Measurements from ENCODE around the gene SLC19A3. TPM values are rescaled to one million over a fixed set of nuclear protein-coding genes. Genes with fewer than 3 reads are reported as not detected.

Gene SLC19A3
- total RNA-seq, 1 experiment from 2014 or later, result 2.3 TPM

DNA sequence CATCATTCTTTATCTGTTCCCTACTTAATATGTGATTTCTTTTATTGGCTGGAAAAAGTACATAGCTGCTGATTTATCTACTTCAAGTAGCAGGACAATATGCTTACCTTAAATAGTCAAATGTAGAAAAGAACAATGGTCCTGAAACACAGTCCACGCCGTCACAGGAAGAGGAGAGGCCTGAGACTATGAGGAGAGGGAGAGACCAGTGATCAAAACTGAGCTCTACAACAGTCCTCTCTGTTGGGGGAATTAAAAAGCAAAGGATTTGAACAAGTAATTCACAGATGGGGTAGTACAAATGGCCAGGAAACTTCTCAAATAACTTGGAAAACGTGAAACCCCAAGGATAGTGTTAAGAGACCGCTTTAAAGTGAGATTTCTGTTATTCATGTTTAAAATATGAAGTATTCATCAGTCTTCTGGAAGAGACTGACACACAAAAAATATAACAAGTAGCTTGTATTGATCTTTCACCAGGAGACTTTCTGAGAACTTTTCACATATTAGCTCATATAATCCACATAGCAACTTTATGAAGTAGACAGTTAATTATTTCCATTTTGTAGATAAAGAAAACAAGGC is 48.1 kb upstream of the SLC19A3 start:
- Histone ChIP-seq H3K4me1 (ENCODE audit: insufficient read depth, low read length) (no peaks in the 10 kb centered on the region), H2BK12ac (ENCODE audit: insufficient read length, low read depth, low read length) (no peak overlapping the region), H2BK20ac (ENCODE audit: low read depth, low read length, poor library complexity, severe bottlenecking) (no peak overlapping the region), H3K18ac (ENCODE audit: insufficient read length, low read depth, low read length) (no peak overlapping the region), H2BK120ac (ENCODE audit: low read depth, low read length, poor library complexity, severe bottlenecking) (no peak overlapping the region), H3K27ac (ENCODE audit: insufficient read length, low read depth, low read length) (no peak overlapping the region), H3K4me2 (ENCODE audit: insufficient read depth, insufficient read length, low read length) (no peak overlapping the region), H4K5ac (ENCODE audit: insufficient read length, low read depth, low read length) (no peak overlapping the region), H3K79me2 (ENCODE audit: insufficient read depth, low read length) (no peaks in the 10 kb centered on the region), H2AFZ (ENCODE audit: low read length) (no peak overlapping the region), H3K27me3 (ENCODE audit: insufficient read depth, low read length) (no peaks in the 10 kb centered on the region), H3K9ac (ENCODE audit: extremely low read depth, insufficient read length, low read length) (no peak overlapping the region), H3K56ac (ENCODE audit: insufficient read length, low read depth, low read length) (no peak overlapping the region), H3K4ac (ENCODE audit: low read depth, low read length) (no peak overlapping the region), H2BK5ac (ENCODE audit: insufficient read length, low read length) (no peak overlapping the region), H2AK5ac (ENCODE audit: insufficient read length, low read length) (no peak overlapping the region), H4K91ac (ENCODE audit: insufficient read length, low read depth, low read length) (no peak overlapping the region), H3K9me3 (ENCODE audit: control insufficient read depth, low read depth, low read length) (no peaks in the 10 kb centered on the region), H3K79me1 (ENCODE audit: insufficient read depth, low read depth, low read length, poor library complexity, severe bottlenecking) (no peaks in the 10 kb centered on the region), H3K23me2 (ENCODE audit: insufficient read length, low read depth, low read length, poor library complexity, severe bottlenecking) (no peaks in the 10 kb centered on the region), H3K14ac (ENCODE audit: insufficient read depth, low read length) (no peak overlapping the region), H4K20me1 (ENCODE audit: control insufficient read depth, insufficient read depth, insufficient read length) (no peaks in the 10 kb centered on the region), H3T11ph (ENCODE audit: low read length) (no peak overlapping the region), H4K8ac (replicated peaks; ENCODE audit: insufficient read length, low read depth, low read length) (no peak overlapping the region), H2BK15ac (ENCODE audit: low read depth, low read length) (no peak overlapping the region), H3K23ac (ENCODE audit: insufficient read length, low read depth, low read length) (no peak overlapping the region)
- H3K9me3 Mint-ChIP-seq, result no peaks in the 10 kb centered on the region; a peak in 1 of 5 replicates
- no peaks in the 10 kb centered on the region for H3K27me3 Mint-ChIP-seq (ENCODE audit: low read depth)
- H3K4me3 Mint-ChIP-seq, result no peak overlapping the region
- H3K27ac Mint-ChIP-seq, result no peak overlapping the region
- no peak for DNase-seq
- H3K4me1 Mint-ChIP-seq, result peaks cover 0 to 1% of the 10 kb centered on the region in 2 experiments; a peak in 3 of 4 replicates
- no peaks in the 10 kb centered on the region for H3K36me3 Mint-ChIP-seq (ENCODE audit: insufficient read depth in 1 of 3, low read depth in 3 of 3)
- no CpG with 5 or more reads among the region's 4 CpGs for WGBS (ENCODE audit: extremely low coverage, insufficient read length, low lambda C conversion rate)
- TF ChIP-seq, protein P1, sequence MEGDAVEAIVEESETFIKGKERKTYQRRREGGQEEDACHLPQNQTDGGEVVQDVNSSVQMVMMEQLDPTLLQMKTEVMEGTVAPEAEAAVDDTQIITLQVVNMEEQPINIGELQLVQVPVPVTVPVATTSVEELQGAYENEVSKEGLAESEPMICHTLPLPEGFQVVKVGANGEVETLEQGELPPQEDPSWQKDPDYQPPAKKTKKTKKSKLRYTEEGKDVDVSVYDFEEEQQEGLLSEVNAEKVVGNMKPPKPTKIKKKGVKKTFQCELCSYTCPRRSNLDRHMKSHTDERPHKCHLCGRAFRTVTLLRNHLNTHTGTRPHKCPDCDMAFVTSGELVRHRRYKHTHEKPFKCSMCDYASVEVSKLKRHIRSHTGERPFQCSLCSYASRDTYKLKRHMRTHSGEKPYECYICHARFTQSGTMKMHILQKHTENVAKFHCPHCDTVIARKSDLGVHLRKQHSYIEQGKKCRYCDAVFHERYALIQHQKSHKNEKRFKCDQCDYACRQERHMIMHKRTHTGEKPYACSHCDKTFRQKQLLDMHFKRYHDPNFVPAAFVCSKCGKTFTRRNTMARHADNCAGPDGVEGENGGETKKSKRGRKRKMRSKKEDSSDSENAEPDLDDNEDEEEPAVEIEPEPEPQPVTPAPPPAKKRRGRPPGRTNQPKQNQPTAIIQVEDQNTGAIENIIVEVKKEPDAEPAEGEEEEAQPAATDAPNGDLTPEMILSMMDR (conservative IDR thresholded peaks at IDR 0.05), result no peak

All from H9 (cell line).